HEK293 (cell line): Measurements from ENCODE around the gene NBDY.

Experiments used
- CTCF ChIA-PET: fragments of 350-600 bp; formaldehyde crosslinking; extraction: SDS; loops from one replicate; lab custom pipeline; 2021; ENCODE audit warnings: antibody characterized with exemption; lab: Yijun Ruan, JAX
- POLR2A ChIA-PET: fragments of 300-600 bp; formaldehyde crosslinking; extraction: SDS; loops from one replicate; lab custom pipeline; 2020; ENCODE audit warnings: antibody characterized with exemption, inconsistent platforms; lab: Yijun Ruan, JAX
- H3K27ac ChIP-seq: fragments of 200-500 bp; sonication (Bioruptor generic); 2 replicates; pipeline ENCODE4 v1.5.1; 2014; ENCODE audit warnings: low read depth, low read length, control low read depth, inconsistent platforms; ENCODE audit errors: extremely low read depth
- H3K36me3 ChIP-seq, 2 experiments: fragments of 200-500 bp in 1 of 2; sonication (Bioruptor generic) in 1 of 2; 1 replicate in 1 of 2; 2 replicates in 1 of 2; pipeline ENCODE4 v1.5.1; 2014 to 2017; ENCODE audit warnings: inconsistent platforms in 2 of 2, low read length in 2 of 2; ENCODE audit not compliant: control insufficient read depth in 2 of 2, insufficient read depth in 1 of 2
- H3K4me1 ChIP-seq: fragments of 200-500 bp; sonication (Bioruptor generic); 2 replicates; pipeline ENCODE4 v1.5.1; 2014; ENCODE audit warnings: mild to moderate bottlenecking, low read length, inconsistent platforms; ENCODE audit not compliant: control insufficient read depth, insufficient read depth
- H3K4me3 ChIP-seq: 2 replicates; pipeline ENCODE4 v1.5.1; 2011; ENCODE audit warnings: low read depth, mild to moderate bottlenecking, control low read depth, low read length, moderate library complexity
- H3K9me3 ChIP-seq: fragments of 200-500 bp; sonication (Bioruptor generic); 2 replicates; pipeline ENCODE4 v1.5.1; 2014; ENCODE audit warnings: low read depth, low read length, inconsistent platforms; ENCODE audit not compliant: control insufficient read depth, insufficient read depth
- BCL11B ChIP-seq: fragments of 450-650 bp; formaldehyde crosslinking; IDR thresholded peaks from 2 replicates; pipeline ENCODE4 v1.5.1; 2016; ENCODE audit warnings: low read depth, missing biosample characterization, missing genetic modification characterization
- KLF17 ChIP-seq: fragments of 450-650 bp; formaldehyde crosslinking; IDR thresholded peaks from 2 replicates; pipeline ENCODE4 v1.5.1; 2016; ENCODE audit warnings: missing biosample characterization, missing genetic modification characterization
- KLF7 ChIP-seq: fragments of 450-650 bp; formaldehyde crosslinking; IDR thresholded peaks from 2 replicates; pipeline ENCODE4 v1.5.1; 2016; ENCODE audit warnings: missing biosample characterization, missing genetic modification characterization, borderline replicate concordance
- SCRT2 ChIP-seq: fragments of 450-650 bp; formaldehyde crosslinking; IDR thresholded peaks from 2 replicates; pipeline ENCODE4 v1.5.1; 2016; ENCODE audit warnings: missing biosample characterization, missing genetic modification characterization
- ZBTB17 ChIP-seq: fragments of 450-650 bp; formaldehyde crosslinking; IDR thresholded peaks from 2 replicates; pipeline ENCODE4 v1.5.1; 2016; ENCODE audit warnings: missing biosample characterization, missing genetic modification characterization
- ZBTB6 ChIP-seq: fragments of 450-650 bp; formaldehyde crosslinking; IDR thresholded peaks from 2 replicates; pipeline ENCODE4 v1.5.1; 2017; ENCODE audit warnings: missing biosample characterization, missing genetic modification characterization
- ZFP37 ChIP-seq: fragments of 450-650 bp; formaldehyde crosslinking; IDR thresholded peaks from 2 replicates; pipeline ENCODE4 v1.5.1; 2016; ENCODE audit warnings: missing biosample characterization, missing genetic modification characterization
- ZFP41 ChIP-seq: fragments of 450-650 bp; formaldehyde crosslinking; IDR thresholded peaks from 2 replicates; pipeline ENCODE4 v1.5.1; 2016; ENCODE audit warnings: missing biosample characterization, missing genetic modification characterization, borderline replicate concordance
- ZNF114 ChIP-seq: fragments of 450-650 bp; formaldehyde crosslinking; IDR thresholded peaks from 2 replicates; pipeline ENCODE4 v1.5.0; 2017; ENCODE audit warnings: missing biosample characterization, missing genetic modification characterization
- ZNF157 ChIP-seq: fragments of 450-650 bp; formaldehyde crosslinking; IDR thresholded peaks from 2 replicates; pipeline ENCODE4 v1.5.1; 2016; ENCODE audit warnings: missing biosample characterization, missing genetic modification characterization
- ZNF202 ChIP-seq: fragments of 450-650 bp; formaldehyde crosslinking; IDR thresholded peaks from 2 replicates; pipeline ENCODE4 v1.5.1; 2016; ENCODE audit warnings: missing biosample characterization, missing genetic modification characterization, borderline replicate concordance
- ZNF266 ChIP-seq: fragments of 450-650 bp; formaldehyde crosslinking; IDR thresholded peaks from 2 replicates; pipeline ENCODE4 v1.5.1; 2016; ENCODE audit warnings: missing biosample characterization, missing genetic modification characterization, low read depth
- ZNF280D ChIP-seq: fragments of 450-650 bp; formaldehyde crosslinking; IDR thresholded peaks from 2 replicates; pipeline ENCODE4 v1.5.1; 2016; ENCODE audit warnings: missing biosample characterization, missing genetic modification characterization
- ZNF473 ChIP-seq: fragments of 450-650 bp; formaldehyde crosslinking; IDR thresholded peaks from 2 replicates; pipeline ENCODE4 v1.5.1; 2017; ENCODE audit warnings: missing biosample characterization, missing genetic modification characterization
- ZNF529 ChIP-seq: fragments of 450-650 bp; formaldehyde crosslinking; IDR thresholded peaks from 2 replicates; pipeline ENCODE4 v1.5.1; 2017; ENCODE audit warnings: missing genetic modification characterization, missing biosample characterization; ENCODE audit not compliant: insufficient replicate concordance
- ZNF544 ChIP-seq: fragments of 450-650 bp; formaldehyde crosslinking; IDR thresholded peaks from 2 replicates; pipeline ENCODE4 v1.5.0; 2017; ENCODE audit warnings: missing biosample characterization, missing genetic modification characterization
- ZNF558 ChIP-seq: fragments of 450-650 bp; formaldehyde crosslinking; IDR thresholded peaks from 2 replicates; pipeline ENCODE4 v1.5.1; 2016; ENCODE audit warnings: missing biosample characterization, missing genetic modification characterization
- ZNF571 ChIP-seq: fragments of 450-650 bp; formaldehyde crosslinking; IDR thresholded peaks from 2 replicates; pipeline ENCODE4 v1.5.0; 2017; ENCODE audit warnings: missing biosample characterization, missing genetic modification characterization
- ZNF600 ChIP-seq: fragments of 450-650 bp; formaldehyde crosslinking; IDR thresholded peaks from 2 replicates; pipeline ENCODE4 v1.5.1; 2016; ENCODE audit warnings: missing biosample characterization, missing genetic modification characterization
- ZNF776 ChIP-seq: fragments of 450-650 bp; formaldehyde crosslinking; IDR thresholded peaks from 2 replicates; pipeline ENCODE4 v1.5.0; 2017; ENCODE audit warnings: missing biosample characterization, missing genetic modification characterization, borderline replicate concordance
- ZSCAN30 ChIP-seq: fragments of 450-650 bp; IDR thresholded peaks from 2 replicates; pipeline ENCODE4 v1.5.1; 2018; ENCODE audit warnings: missing biosample characterization, mild to moderate bottlenecking, missing genetic modification characterization, moderate library complexity
- ZSCAN5A ChIP-seq: fragments of 450-650 bp; formaldehyde crosslinking; IDR thresholded peaks from 2 replicates; pipeline ENCODE4 v1.5.1; 2016; ENCODE audit warnings: missing biosample characterization, missing genetic modification characterization
- TF ChIP-seq, protein P1 (sequence below): fragments of 450-650 bp; formaldehyde crosslinking; IDR thresholded peaks from 2 replicates; pipeline ENCODE4 v1.5.1; 2016; ENCODE audit warnings: missing biosample characterization, missing genetic modification characterization, borderline replicate concordance

NBDY gene

GRCh38 chrX:56784666-56785065, 55.6 kb downstream of the NBDY start:
- TF ChIP-seq ZBTB17 (no peak), BCL11B (tag by site-specific recombination) (no peak), ZNF558 (no peak), SCRT2 (tag by site-specific recombination) (no peak)
- no peaks in the 10 kb centered on the region for H3K9me3 ChIP-seq
- no peak overlapping the region for H3K4me3 ChIP-seq
- peaks cover 0 to 17% of the 10 kb centered on the region in 2 experiments; a peak in 1 of 3 replicates for H3K36me3 ChIP-seq
- H3K4me1 ChIP-seq, result no peaks in the 10 kb centered on the region
- ChIA-PET CTCF (no interaction called here), POLR2A (no interaction called here)
- no peak overlapping the region for H3K27ac ChIP-seq

DNA sequence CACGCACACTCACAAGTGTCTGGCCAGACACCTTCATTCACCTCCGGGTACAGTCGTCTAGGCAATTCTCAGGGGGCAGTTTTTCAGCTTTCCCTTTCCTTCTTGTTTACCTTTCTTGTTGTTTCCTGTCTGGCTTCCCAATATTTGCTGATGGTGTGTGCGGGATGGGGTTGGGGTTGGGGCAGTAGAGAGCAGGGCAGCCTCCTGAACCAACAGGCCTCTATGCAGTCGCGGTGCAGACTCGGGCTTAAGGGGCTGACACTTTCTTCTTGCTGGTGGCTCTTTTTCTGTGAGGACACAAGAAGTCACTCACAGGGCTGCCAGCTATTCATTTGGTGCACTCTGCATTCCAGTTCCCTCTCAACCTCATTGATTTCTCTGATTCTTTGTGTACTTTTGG, 56.4 kb downstream of the NBDY start:
- ChIA-PET POLR2A (no interaction called here), CTCF (interaction anchor here (0.6 to 0.7 kb wide), 2 partner anchors 15 to 685 kb away, joined by 3 read pairs; no protein-coding TSS in a partner anchor)
- H3K4me3 ChIP-seq, result no peak overlapping the region
- no peaks in the 10 kb centered on the region for H3K9me3 ChIP-seq
- H3K27ac ChIP-seq, result no peak overlapping the region
- TF ChIP-seq ZBTB6 (tag by site-specific recombination) (no peak), ZNF544 (tag by site-specific recombination) (no peak), ZNF473 (no peak), ZSCAN30 (tag by site-specific recombination) (no peak), KLF17 (tag by site-specific recombination) (no peak), ZNF114 (no peak), ZFP37 (tag by site-specific recombination) (no peak), ZFP41 (tag by site-specific recombination) (no peak), ZSCAN5A (tag by site-specific recombination) (no peak), ZNF157 (tag by site-specific recombination) (no peak), ZNF776 (no peak), ZNF529 (tag by site-specific recombination) (no peak), ZNF571 (no peak), ZNF266 (tag by site-specific recombination) (no peak), ZNF600 (tag by site-specific recombination) (no peak), KLF7 (tag by site-specific recombination) (no peak), ZNF280D (tag by site-specific recombination) (no peak), ZNF202 (tag by site-specific recombination) (no peak)
- TF ChIP-seq, protein P1, sequence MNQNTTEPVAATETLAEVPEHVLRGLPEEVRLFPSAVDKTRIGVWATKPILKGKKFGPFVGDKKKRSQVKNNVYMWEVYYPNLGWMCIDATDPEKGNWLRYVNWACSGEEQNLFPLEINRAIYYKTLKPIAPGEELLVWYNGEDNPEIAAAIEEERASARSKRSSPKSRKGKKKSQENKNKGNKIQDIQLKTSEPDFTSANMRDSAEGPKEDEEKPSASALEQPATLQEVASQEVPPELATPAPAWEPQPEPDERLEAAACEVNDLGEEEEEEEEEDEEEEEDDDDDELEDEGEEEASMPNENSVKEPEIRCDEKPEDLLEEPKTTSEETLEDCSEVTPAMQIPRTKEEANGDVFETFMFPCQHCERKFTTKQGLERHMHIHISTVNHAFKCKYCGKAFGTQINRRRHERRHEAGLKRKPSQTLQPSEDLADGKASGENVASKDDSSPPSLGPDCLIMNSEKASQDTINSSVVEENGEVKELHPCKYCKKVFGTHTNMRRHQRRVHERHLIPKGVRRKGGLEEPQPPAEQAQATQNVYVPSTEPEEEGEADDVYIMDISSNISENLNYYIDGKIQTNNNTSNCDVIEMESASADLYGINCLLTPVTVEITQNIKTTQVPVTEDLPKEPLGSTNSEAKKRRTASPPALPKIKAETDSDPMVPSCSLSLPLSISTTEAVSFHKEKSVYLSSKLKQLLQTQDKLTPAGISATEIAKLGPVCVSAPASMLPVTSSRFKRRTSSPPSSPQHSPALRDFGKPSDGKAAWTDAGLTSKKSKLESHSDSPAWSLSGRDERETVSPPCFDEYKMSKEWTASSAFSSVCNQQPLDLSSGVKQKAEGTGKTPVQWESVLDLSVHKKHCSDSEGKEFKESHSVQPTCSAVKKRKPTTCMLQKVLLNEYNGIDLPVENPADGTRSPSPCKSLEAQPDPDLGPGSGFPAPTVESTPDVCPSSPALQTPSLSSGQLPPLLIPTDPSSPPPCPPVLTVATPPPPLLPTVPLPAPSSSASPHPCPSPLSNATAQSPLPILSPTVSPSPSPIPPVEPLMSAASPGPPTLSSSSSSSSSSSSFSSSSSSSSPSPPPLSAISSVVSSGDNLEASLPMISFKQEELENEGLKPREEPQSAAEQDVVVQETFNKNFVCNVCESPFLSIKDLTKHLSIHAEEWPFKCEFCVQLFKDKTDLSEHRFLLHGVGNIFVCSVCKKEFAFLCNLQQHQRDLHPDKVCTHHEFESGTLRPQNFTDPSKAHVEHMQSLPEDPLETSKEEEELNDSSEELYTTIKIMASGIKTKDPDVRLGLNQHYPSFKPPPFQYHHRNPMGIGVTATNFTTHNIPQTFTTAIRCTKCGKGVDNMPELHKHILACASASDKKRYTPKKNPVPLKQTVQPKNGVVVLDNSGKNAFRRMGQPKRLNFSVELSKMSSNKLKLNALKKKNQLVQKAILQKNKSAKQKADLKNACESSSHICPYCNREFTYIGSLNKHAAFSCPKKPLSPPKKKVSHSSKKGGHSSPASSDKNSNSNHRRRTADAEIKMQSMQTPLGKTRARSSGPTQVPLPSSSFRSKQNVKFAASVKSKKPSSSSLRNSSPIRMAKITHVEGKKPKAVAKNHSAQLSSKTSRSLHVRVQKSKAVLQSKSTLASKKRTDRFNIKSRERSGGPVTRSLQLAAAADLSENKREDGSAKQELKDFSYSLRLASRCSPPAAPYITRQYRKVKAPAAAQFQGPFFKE (tag by site-specific recombination), result no peak
- peaks cover 0 to 22% of the 10 kb centered on the region in 2 experiments; a peak in 1 of 3 replicates for H3K36me3 ChIP-seq
- no peaks in the 10 kb centered on the region for H3K4me1 ChIP-seq
